DMS53 treated with DMSO at 0.1 percent for 48 hours (cell line): ENCODE data around the gene PIAS4.
"Not testable (repeated sequence)": the region's sequence is repeated elsewhere in the genome, so short reads cannot be mapped to it uniquely, and the experiment has no call there.

Experiments
- DNase-seq: peaks from one replicate; lab custom pipeline; 2025; ENCODE audit not compliant: unreplicated experiment; lab: John Stamatoyannopoulos, UW

PIAS4 gene

GRCh38 chr19:4007021-4007835, at the start of gene PIAS4:
Gene PIAS4 (plus strand): TSS chr19:4007736. CDS start chr19:4007761, 25 bp downstream.
- DNase-seq = peak; percentile 77

- DNase-seq = no peak
Measured at GRCh38 chr19:3958836-3959765, 48.4 kb upstream of the PIAS4 start.

GRCh38 chr19:3959766-3960131, 47.8 kb upstream of the PIAS4 start:
- no peak for DNase-seq

GRCh38 chr19:3961007-3961406, 46.5 kb upstream of the PIAS4 start:
- no peak for DNase-seq

GRCh38 chr19:3963458-3964255, 43.9 kb upstream of the PIAS4 start:
- no peak for DNase-seq

GRCh38 chr19:3964256-3965194, 43.0 kb upstream of the PIAS4 start:
- DNase-seq = no peak

- DNase-seq = peak; percentile 50
Measured at GRCh38 chr19:3966051-3967017, 41.2 kb upstream of the PIAS4 start.

GRCh38 chr19:3967983-3968382, 39.6 kb upstream of the PIAS4 start:
- not testable (repeated sequence) for DNase-seq

GRCh38 chr19:3968556-3969434, 38.7 kb upstream of the PIAS4 start:
- peak; percentile 83 for DNase-seq

GRCh38 chr19:3969435-3970312, 37.9 kb upstream of the PIAS4 start:
- DNase-seq = no peak

- DNase-seq = no peak
Measured at GRCh38 chr19:3970313-3970807, 37.2 kb upstream of the PIAS4 start.

- peak; percentile 90 for DNase-seq
Measured at GRCh38 chr19:3970808-3971598, 36.5 kb upstream of the PIAS4 start, which contains the start of gene DAPK3. Gene DAPK3 (minus strand): TSS chr19:3971099. CDS start chr19:3969735, 1,364 bp downstream.

GRCh38 chr19:3975144-3975543, 32.4 kb upstream of the PIAS4 start:
- DNase-seq = no peak

GRCh38 chr19:3975637-3976087, 31.9 kb upstream of the PIAS4 start:
- no peak for DNase-seq

- DNase-seq = no peak
Measured at GRCh38 chr19:3976495-3977241, 30.9 kb upstream of the PIAS4 start.
